HG03432 (cell line): Measurements from ENCODE around the gene FAF1.
"Not testable (repeated sequence)": the region's sequence is repeated elsewhere in the genome, so short reads cannot be mapped to it uniquely, and the experiment has no call there.

Experiments used
- ATAC-seq: cut with Tn5 transposase; IDR thresholded peaks from one replicate; pipeline ENCODE4 v1.9.1; 2021; ENCODE audit warnings: mild to moderate bottlenecking, moderate library complexity; ENCODE audit not compliant: unreplicated experiment

The FAF1 gene

GRCh38 chr1:50599546-50599945 is 360.5 kb downstream of the FAF1 start:
- no peak for ATAC-seq

DNA sequence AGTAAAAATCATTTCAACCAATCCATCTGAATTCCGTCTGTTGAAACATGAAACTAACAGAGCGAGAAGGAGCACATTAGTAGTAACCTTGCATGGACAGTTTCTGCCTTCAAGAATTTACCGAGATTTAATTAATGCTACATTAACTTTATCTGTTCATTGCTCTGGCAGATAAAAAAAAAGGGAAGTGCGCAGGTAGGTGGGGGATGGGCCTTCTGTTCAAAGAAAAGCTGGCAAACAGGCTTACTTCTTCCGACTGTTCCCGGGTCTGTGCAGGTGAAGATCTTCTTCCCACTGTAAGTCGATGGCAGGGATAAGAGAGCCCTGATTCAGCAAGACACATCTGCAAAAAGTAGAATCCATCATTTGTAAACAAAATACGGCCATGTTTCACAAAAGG is 364.2 kb downstream of the FAF1 start:
- ATAC-seq, result no peak

DNA sequence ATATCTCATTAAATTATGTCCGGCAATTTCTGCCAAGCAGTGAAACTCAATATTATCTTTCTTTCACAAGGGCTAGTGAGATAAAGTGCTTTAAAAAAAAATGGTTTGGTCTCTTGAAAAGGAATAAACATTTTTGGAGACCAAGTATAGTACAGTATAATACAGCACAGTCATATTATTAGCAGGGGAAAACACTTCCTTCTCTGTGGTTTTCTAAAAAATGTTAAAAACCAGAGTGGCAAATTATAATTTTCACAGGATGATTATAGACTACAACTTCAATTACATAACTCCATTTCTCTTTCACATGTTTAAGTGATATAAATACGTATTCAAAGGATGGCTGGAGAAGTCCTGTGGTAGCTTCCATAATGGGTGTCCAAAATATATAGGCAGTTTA is 366.6 kb downstream of the FAF1 start:
- no peak for ATAC-seq

- no peak for ATAC-seq
Observed at GRCh38 chr1:50591598-50591997, 368.5 kb downstream of the FAF1 start.

DNA sequence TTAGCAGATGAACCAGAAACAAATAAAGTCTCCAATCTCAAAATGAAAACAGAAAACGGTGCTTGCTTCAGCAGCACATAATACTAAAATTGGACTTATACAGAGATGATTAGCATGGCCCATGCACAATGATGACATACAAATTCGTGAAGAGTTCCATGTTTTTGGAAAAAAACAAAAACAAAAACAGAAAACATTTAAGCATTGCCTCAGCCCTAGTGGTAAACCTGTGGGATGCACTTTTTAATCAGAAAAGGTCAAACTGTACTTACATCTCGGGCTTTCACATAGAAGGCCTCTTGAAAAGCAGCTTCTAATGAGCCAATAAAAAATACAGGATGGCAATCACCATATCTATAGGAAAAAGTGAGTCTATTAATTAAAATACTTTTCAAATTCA is 377.7 kb downstream of the FAF1 start:
- no peak for ATAC-seq

DNA sequence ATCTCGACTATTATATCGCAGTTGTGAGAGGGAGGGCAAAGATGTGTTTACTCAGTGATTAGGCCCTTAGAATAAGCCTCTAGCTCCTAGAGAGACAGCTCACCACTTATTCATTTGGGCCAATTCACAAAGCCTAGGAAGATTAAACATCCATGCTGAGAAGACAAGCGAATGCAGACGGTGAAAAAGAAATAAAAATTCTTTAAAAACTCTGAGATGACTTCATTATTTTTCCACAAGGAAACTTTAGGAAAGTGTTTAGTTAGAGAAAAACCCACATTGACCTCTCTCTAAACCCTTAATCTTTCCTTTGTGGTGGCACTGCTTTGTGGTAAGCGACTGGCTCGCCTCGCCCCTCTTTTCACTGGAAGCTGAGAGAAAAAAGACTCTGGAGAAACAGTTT is 390.0 kb downstream of the FAF1 start:
- no peak for ATAC-seq

- no peak for ATAC-seq
Observed at GRCh38 chr1:50568782-50569181, 391.3 kb downstream of the FAF1 start.

- no peak for ATAC-seq
Observed at GRCh38 chr1:50566405-50566804, 393.7 kb downstream of the FAF1 start.

- no peak for ATAC-seq
Observed at GRCh38 chr1:50564417-50564816, 395.6 kb downstream of the FAF1 start.

DNA sequence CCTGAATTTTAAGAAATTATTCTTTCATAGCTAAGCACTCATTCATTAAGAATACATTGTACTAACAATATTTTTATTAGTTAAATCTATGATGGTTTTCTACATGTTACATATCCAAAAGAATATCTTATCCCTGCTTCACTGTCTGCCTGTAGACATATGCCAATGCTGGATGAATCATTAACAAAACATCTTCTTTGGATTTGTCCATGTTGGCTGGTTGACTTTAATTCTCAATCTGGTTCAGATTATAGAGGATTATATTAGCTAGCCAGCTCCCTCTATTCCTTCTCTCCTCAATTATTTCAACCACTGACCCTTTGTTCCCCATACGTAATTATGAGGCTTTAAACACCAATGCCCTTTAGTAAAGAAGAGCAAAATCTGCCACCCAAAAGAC is 398.0 kb downstream of the FAF1 start:
- no peak for ATAC-seq

DNA sequence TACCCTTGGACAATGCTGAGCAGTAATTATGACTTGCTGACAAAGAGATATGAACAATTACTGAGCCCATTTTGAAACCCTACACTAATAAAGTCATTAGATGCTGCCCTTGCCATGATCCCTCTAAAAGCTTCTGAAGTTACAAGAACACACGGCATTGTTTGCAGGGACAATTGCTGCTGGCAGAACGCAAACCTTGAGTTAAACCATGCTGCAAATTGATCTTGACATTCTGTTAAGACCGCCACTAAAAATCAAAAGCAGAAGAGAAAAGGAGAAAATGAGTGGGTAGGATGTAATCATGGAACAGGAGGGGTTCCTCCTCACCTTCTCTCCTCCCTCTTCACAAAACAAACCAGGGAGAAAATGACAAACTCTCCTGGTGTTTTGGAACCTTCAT is 400.6 kb downstream of the FAF1 start:
- ATAC-seq, result no peak

- no peak for ATAC-seq
Observed at GRCh38 chr1:50553921-50554320, 406.1 kb downstream of the FAF1 start.

GRCh38 chr1:50548243-50548642 is 411.8 kb downstream of the FAF1 start:
- ATAC-seq, result no peak

- ATAC-seq, result no peak
Observed at GRCh38 chr1:50542362-50542761, 417.7 kb downstream of the FAF1 start.

- no peak for ATAC-seq
Observed at GRCh38 chr1:50538476-50538875, 421.6 kb downstream of the FAF1 start.

- no peak for ATAC-seq
Observed at GRCh38 chr1:50531601-50532000, 428.5 kb downstream of the FAF1 start.

DNA sequence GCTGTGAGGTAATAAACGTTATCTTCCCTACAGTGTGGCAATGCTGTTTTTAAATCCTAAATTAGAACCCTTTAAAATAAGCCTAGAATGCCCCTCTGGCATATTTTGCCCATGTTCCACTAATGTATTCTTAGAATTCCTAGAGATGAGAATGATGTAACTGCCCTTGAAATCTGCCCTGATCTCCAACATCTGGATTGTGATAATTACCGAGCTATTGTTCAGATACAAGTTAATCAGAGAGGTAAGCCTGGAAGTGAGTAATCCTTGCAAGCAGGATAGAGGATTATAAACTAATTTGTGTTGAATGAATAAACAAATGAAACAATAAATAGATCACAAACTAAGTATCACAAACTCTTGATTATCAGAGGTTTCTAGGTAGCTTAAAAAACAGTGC is 429.0 kb downstream of the FAF1 start:
- no peak for ATAC-seq

DNA sequence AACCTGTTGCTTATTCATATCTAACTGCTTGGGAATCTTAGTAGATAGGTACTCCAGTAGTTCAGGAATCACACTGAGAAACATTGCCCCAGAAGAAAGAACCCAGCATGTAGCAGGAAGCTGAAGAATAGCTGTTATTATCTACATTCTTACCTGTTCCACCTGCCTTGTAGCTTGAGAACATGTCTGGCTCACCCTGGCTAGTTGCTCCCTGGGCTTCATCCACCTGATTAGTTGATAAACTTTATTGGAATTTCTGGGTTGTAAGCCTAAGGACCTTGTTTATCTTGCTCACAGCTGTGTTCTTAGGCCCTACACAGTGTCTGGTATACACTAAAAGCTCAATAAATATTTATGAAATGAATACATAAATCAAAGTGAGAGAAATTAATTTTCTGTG is 430.6 kb downstream of the FAF1 start:
- ATAC-seq, result no peak

- not testable (repeated sequence) for ATAC-seq
Observed at GRCh38 chr1:50527987-50528320, 432.1 kb downstream of the FAF1 start.

- peak; percentile 80 for ATAC-seq
Observed at GRCh38 chr1:50527249-50527986, 432.6 kb downstream of the FAF1 start.

DNA sequence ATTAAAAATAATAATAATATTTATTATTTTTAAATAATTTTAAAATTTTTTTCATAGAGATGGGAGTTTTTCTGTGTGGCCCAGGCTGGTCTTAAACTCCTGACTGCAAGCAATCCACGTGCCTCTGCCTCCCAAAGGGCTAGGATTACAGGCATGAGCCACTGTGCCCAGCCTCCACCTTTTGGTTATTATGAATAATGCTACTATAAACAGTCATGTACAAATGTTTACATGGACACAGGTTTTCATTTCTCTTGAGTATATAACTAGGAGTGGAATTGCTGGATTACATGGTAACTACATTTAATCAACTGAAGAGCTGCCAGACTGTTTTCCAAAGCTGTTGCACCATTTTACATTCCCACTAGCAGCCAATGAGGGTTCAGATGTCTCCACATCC is 433.6 kb downstream of the FAF1 start:
- ATAC-seq, result no peak

DNA sequence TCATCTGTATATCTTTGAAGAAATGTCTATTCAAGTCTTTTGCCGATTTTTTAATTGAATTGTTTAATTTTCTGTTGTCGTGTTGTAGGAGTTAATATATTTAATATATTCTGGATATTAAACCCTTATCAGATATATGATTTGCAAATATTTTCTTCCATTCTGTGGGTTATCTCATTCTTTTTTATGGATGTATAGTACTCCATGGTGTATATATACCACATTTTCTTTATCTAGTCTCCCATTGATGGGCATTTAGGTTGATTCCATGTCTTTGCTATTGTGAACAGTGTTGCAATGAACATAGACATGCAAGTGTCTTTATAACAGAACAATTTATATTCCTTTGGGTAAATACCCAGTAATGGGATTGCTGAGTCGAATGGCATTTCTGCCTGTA is 436.5 kb downstream of the FAF1 start:
- no peak for ATAC-seq

- ATAC-seq, result no peak
Observed at GRCh38 chr1:50522691-50523342, 437.2 kb downstream of the FAF1 start.
